Measurements from ENCODE around the gene CREB1.

The CREB1 gene

GRCh38 chr2:207565736-207566500 lies 36.2 kb downstream of the CREB1 start:
- no peaks in the 10 kb centered on the region for H3K4me1 ChIP-seq
- H3K9ac ChIP-seq: no peak overlapping the region
- TF ChIP-seq Cebpa-rat (IDR thresholded peaks at IDR 0.05): no peak
- no peaks in the 10 kb centered on the region for H3K27me3 ChIP-seq
- peaks cover 88% of the 10 kb centered on the region for H3K36me3 ChIP-seq
- H4K20me1 ChIP-seq: peaks cover 15% of the 10 kb centered on the region
- no peaks in the 10 kb centered on the region for H3K9me3 ChIP-seq
- H3K27ac ChIP-seq: no peak overlapping the region
- H3K4me3 ChIP-seq: no peak overlapping the region
- no peak overlapping the region for H3K4me2 ChIP-seq

- no peaks in the 10 kb centered on the region for H3K4me1 ChIP-seq
- H3K27me3 ChIP-seq: no peaks in the 10 kb centered on the region
- H3K36me3 ChIP-seq: peaks cover 92% of the 10 kb centered on the region
- no peak overlapping the region for H3K4me2 ChIP-seq
- no peaks in the 10 kb centered on the region for H3K9me3 ChIP-seq
- H3K9ac ChIP-seq: no peak overlapping the region
- no peak for TF ChIP-seq Cebpa-rat (IDR thresholded peaks at IDR 0.05)
- H4K20me1 ChIP-seq: peaks cover 21% of the 10 kb centered on the region
- H3K27ac ChIP-seq: no peak overlapping the region
- no peak overlapping the region for H3K4me3 ChIP-seq
Observed at GRCh38 chr2:207567671-207568070, 37.9 kb downstream of the CREB1 start.

GRCh38 chr2:207571370-207571769 lies 41.6 kb downstream of the CREB1 start:
- H4K20me1 ChIP-seq: peaks cover 25% of the 10 kb centered on the region
- H3K9me3 ChIP-seq: no peaks in the 10 kb centered on the region
- H3K27me3 ChIP-seq: no peaks in the 10 kb centered on the region
- no peak for TF ChIP-seq Cebpa-rat (IDR thresholded peaks at IDR 0.05)
- H3K27ac ChIP-seq: no peak overlapping the region
- H3K9ac ChIP-seq: no peak overlapping the region
- H3K4me2 ChIP-seq: no peak overlapping the region
- no peak overlapping the region for H3K4me3 ChIP-seq
- peaks cover 91% of the 10 kb centered on the region for H3K36me3 ChIP-seq
- no peaks in the 10 kb centered on the region for H3K4me1 ChIP-seq

GRCh38 chr2:207584952-207585351 lies 55.2 kb downstream of the CREB1 start:
- Histone ChIP-seq H3K4me1 (no peaks in the 10 kb centered on the region), H3K9ac (no peak overlapping the region), H3K4me3 (no peak overlapping the region), H3K36me3 (peaks cover 87% of the 10 kb centered on the region), H3K9me3 (peaks cover 14% of the 10 kb centered on the region), H3K27me3 (no peaks in the 10 kb centered on the region), H3K27ac (no peak overlapping the region), H4K20me1 (0 out of 2 replicates have a peak, but pooled peaks cover 5% of the 10 kb centered on the region), H3K4me2 (no peak overlapping the region)
- no peak for TF ChIP-seq Cebpa-rat (IDR thresholded peaks at IDR 0.05)

- no peak for TF ChIP-seq Cebpa-rat (IDR thresholded peaks at IDR 0.05)
- H3K4me1 ChIP-seq: no peaks in the 10 kb centered on the region
- H3K4me2 ChIP-seq: no peak overlapping the region
- peaks cover 37% of the 10 kb centered on the region for H3K9me3 ChIP-seq
- H3K36me3 ChIP-seq: peaks cover 91% of the 10 kb centered on the region
- H3K9ac ChIP-seq: no peak overlapping the region
- no peaks in the 10 kb centered on the region for H3K27me3 ChIP-seq
- H4K20me1 ChIP-seq: no peaks in the 10 kb centered on the region
- H3K27ac ChIP-seq: no peak overlapping the region
- no peak overlapping the region for H3K4me3 ChIP-seq
Observed at GRCh38 chr2:207587305-207587704, 57.5 kb downstream of the CREB1 start.

GRCh38 chr2:207589143-207589542 lies 59.4 kb downstream of the CREB1 start:
- no peaks in the 10 kb centered on the region for H4K20me1 ChIP-seq
- H3K9ac ChIP-seq: no peak overlapping the region
- no peaks in the 10 kb centered on the region for H3K27me3 ChIP-seq
- H3K27ac ChIP-seq: no peak overlapping the region
- no peak overlapping the region for H3K4me3 ChIP-seq
- no peaks in the 10 kb centered on the region for H3K4me1 ChIP-seq
- no peak for TF ChIP-seq Cebpa-rat (IDR thresholded peaks at IDR 0.05)
- peaks cover 93% of the 10 kb centered on the region for H3K36me3 ChIP-seq
- no peak overlapping the region for H3K4me2 ChIP-seq
- peaks cover 49% of the 10 kb centered on the region for H3K9me3 ChIP-seq

- Histone ChIP-seq H3K4me2 (no peak overlapping the region), H3K4me3 (no peak overlapping the region), H3K9me3 (peaks cover 46% of the 10 kb centered on the region), H4K20me1 (peaks cover 12% of the 10 kb centered on the region; the same call in 1 of the 2 replicates), H3K4me1 (no peaks in the 10 kb centered on the region), H3K27me3 (no peaks in the 10 kb centered on the region), H3K9ac (no peak overlapping the region), H3K36me3 (peaks cover 91% of the 10 kb centered on the region), H3K27ac (no peak overlapping the region)
- no peak for TF ChIP-seq Cebpa-rat (IDR thresholded peaks at IDR 0.05)
Observed at GRCh38 chr2:207593277-207593676, 63.5 kb downstream of the CREB1 start.

GRCh38 chr2:207594264-207594663 lies 64.5 kb downstream of the CREB1 start:
- Histone ChIP-seq H3K4me3 (no peak overlapping the region), H3K36me3 (peaks cover 86% of the 10 kb centered on the region), H3K27ac (no peak overlapping the region), H3K4me2 (no peak overlapping the region), H4K20me1 (peaks cover 12% of the 10 kb centered on the region; the same call in 1 of the 2 replicates), H3K9ac (no peak overlapping the region), H3K27me3 (no peaks in the 10 kb centered on the region), H3K9me3 (peaks cover 42% of the 10 kb centered on the region), H3K4me1 (no peaks in the 10 kb centered on the region)
- no peak for TF ChIP-seq Cebpa-rat (IDR thresholded peaks at IDR 0.05)

- no peak overlapping the region for H3K27ac ChIP-seq
- no peak overlapping the region for H3K4me3 ChIP-seq
- peaks cover 37% of the 10 kb centered on the region for H3K9me3 ChIP-seq
- H4K20me1 ChIP-seq: peaks cover 12% of the 10 kb centered on the region; the same call in 1 of the 2 replicates
- peaks cover 82% of the 10 kb centered on the region for H3K36me3 ChIP-seq
- no peak overlapping the region for H3K4me2 ChIP-seq
- H3K9ac ChIP-seq: no peak overlapping the region
- H3K27me3 ChIP-seq: no peaks in the 10 kb centered on the region
- H3K4me1 ChIP-seq: no peaks in the 10 kb centered on the region
- no peak for TF ChIP-seq Cebpa-rat (IDR thresholded peaks at IDR 0.05)
Observed at GRCh38 chr2:207594731-207595130, 65.0 kb downstream of the CREB1 start.

GRCh38 chr2:207599636-207600035 lies 69.9 kb downstream of the CREB1 start:
- Histone ChIP-seq H3K27ac (no peak overlapping the region), H4K20me1 (peaks cover 35% of the 10 kb centered on the region; the same call in 1 of the 2 replicates), H3K4me3 (no peak overlapping the region), H3K9ac (no peak overlapping the region), H3K4me2 (no peak overlapping the region), H3K4me1 (no peaks in the 10 kb centered on the region), H3K36me3 (peaks cover 59% of the 10 kb centered on the region), H3K27me3 (no peaks in the 10 kb centered on the region), H3K9me3 (no peaks in the 10 kb centered on the region)
- no peak for TF ChIP-seq Cebpa-rat (IDR thresholded peaks at IDR 0.05)

Data from BLaER1 (cell line).